Ramos (cell line): Measurements from ENCODE around the gene RCSD1.

ENCODE experiments used
- in situ Hi-C: fragments of 300-500 bp; cut with MboI; formaldehyde crosslinking; loops from one replicate; pipeline ENCODE4 v1.14.3; 2022; ENCODE audit warnings: low sequenced_read_pairs; ENCODE audit not compliant: unreplicated experiment

RCSD1 gene

GRCh38 chr1:167681451-167682098 lies 51.5 kb downstream of the RCSD1 start:
- in situ Hi-C loops, result no loop called here

GRCh38 chr1:167683226-167683625 lies 53.2 kb downstream of the RCSD1 start:
- in situ Hi-C loops, result no loop called here

DNA sequence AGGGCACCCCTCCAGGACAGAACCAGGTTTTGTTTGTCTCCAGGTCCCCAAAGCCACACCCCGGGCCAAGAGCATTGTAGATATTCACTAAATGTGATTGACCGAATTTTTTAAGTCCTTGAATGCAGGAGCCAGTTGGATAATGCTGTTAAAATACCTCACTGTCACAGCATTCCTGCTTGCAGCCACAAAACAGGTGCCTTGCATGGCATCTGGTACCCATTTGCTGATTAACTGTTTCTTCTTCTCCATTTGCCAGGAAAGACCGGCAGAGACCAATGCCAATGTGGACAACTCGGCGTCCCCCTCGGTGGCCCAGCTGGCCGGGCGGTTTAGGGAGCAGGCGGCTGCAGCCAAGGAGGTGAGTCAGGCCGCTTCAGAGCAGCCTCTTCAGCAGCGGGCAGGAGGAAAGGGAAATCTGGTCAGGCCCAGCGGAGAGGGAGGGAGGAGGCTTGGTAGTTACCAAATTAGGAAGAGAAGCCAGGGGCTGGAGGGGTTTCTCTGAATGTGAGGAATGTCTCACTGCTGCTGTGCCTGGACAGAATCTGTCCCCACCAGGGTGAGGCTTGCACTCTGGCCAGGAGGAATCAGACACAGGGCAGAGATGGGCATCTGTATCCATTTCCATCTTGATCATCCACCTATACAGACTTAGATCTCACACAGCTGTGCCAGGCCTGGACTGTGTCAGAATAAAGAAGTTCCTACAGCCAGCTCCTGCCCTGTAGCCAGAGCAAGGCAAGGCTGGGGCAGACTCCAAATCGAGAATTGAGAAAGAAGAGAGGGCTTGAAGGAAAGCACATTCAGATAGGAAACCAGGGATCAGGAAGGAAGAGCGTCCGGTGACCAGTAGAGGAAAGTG lies 53.8 kb downstream of the RCSD1 start:
- in situ Hi-C loops, result no loop called here

DNA sequence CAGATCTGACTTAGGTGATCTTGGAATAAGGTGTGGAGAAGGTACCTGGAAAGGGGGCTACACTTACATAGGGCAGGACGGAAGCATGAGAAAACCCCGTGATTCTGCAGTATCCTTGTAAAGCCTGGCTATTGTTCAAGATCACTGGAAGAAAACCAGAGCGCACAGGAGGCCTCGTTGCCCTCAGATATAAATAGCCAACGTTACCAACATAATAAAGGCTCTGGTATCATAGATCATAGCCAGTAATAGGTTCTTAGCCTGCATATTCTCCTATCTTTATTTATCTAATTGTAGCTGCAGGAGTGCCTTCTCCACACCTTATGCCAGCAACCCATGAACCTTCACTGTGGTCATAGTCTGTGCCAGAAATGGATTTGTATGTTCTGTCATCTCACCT lies 55.8 kb downstream of the RCSD1 start:
- in situ Hi-C loops, result loop anchor here (5.0 kb wide), 1 partner anchor 84 kb away; no protein-coding TSS in a partner anchor

DNA sequence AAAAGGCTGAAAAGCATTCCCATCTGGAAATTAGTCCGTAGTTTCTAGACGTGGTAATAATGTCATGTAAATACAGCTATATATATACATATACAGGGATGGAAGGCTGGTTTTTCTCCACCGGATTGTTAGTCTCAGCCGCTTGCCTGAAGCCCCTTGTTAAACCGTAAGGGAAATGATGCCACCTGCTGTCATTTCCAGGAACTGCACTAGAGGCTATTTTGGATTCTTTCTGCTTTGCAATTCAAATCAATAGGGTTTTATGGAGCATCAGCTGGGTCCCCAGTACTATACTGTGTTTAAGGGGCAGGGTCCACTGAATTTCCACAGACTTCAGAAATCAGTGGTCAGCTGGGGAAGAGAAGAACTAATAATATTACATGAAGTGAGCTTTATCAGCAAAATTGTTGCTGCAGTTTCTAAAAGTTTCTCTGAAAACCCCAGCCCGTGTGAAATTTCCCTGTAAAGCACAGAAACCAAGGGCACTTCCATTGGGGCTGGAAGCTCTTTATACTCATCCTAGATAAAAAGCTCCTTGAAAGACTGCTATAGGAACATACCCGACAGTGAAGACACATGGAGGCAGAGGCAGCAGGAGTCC lies 58.0 kb downstream of the RCSD1 start:
- in situ Hi-C loops, result loop anchor here (5.0 kb wide), 1 partner anchor 86 kb away; no protein-coding TSS in a partner anchor

GRCh38 chr1:167689567-167689920 lies 59.5 kb downstream of the RCSD1 start:
- in situ Hi-C loops, result loop anchor here (5.0 kb wide), 1 partner anchor 87 kb away; no protein-coding TSS in a partner anchor

- in situ Hi-C loops, result no loop called here
Measured at GRCh38 chr1:167690053-167690452, 60.0 kb downstream of the RCSD1 start.

- in situ Hi-C loops, result no loop called here
Measured at GRCh38 chr1:167693425-167694045, 63.5 kb downstream of the RCSD1 start.

- in situ Hi-C loops, result no loop called here
Measured at GRCh38 chr1:167694691-167695090, 64.7 kb downstream of the RCSD1 start.

GRCh38 chr1:167695147-167695546 lies 65.1 kb downstream of the RCSD1 start:
- in situ Hi-C loops, result no loop called here

DNA sequence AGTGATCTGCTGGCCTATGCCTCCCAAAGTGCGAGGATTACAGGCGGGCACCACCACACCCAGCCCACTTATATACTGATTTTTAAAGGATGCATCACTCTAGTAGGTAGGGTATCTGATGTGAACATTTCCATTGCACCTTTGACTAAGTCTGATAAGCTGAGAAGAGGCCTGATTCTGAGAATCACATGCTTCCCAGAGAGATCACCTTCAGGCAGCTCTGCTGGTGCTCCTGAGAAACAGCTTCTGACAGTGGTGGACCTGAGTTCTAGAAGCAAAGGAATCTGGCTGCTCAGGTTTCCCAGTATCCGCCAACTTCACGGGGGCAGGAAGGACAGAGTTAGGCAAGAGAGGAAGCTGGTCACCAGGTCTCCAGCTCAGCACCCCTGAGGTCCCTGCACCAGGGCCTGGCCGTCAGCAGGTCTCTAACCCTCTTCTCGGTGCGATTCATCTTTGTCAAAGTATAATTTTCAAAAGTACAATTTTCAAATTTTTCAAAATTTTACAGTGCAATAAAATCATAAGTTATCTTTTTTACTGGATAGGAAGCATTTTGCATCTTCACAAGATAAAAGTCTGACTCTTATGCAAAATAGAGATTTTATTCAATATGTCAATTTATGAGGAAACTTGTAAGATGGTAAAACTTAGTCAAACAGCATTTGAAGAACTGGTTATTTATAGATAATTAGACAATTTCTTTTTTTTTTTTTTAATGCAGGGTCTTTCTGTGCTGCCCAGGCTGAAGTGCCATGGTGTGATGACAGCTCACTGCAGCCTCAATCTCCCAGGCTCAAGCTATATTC lies 65.9 kb downstream of the RCSD1 start:
- in situ Hi-C loops, result no loop called here

DNA sequence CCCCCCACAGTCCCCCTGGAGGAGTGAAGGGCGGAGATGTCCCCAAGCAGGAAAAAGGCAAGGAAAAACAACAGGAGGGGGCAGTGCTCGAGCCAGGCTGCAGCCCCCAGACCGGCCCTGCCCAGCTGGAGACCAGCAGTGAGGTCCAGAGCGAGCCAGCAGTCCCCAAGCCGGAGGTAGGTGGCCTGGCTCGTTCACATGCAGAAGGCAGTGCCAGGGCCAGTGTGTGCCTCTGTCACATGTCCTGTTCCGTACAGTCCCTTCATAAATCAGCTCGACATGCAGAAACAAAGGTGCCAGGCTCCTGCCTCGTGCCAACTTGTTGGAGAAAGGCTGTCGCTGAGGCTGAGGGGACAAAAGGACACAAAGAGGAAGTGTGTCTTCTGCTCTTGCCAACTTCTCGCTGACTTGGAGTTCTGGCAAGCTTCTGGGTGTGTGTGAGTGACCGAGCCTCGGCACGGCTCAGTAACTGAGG lies 67.7 kb downstream of the RCSD1 start:
- in situ Hi-C loops, result no loop called here

DNA sequence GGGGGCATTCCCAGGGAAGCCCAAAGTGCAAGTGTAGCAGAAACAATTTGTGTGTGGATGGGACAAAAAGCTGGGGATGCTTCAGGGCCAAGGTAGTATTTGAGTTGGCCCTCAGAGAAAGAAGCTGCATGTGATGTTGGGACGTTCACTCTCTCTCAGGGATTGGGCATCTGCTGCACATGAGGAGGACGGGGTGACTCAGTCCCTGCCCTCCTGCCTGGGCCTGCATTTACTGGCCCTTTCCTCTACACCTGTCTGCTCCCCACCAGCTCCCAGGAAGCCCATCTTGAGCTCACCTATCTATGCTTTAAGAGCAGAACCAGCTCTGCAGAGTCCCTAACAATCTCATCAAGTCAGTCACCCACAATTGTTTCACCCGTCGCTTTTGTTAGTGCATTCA lies 68.3 kb downstream of the RCSD1 start:
- in situ Hi-C loops, result no loop called here

GRCh38 chr1:167701510-167701909 lies 71.5 kb downstream of the RCSD1 start:
- in situ Hi-C loops, result no loop called here

DNA sequence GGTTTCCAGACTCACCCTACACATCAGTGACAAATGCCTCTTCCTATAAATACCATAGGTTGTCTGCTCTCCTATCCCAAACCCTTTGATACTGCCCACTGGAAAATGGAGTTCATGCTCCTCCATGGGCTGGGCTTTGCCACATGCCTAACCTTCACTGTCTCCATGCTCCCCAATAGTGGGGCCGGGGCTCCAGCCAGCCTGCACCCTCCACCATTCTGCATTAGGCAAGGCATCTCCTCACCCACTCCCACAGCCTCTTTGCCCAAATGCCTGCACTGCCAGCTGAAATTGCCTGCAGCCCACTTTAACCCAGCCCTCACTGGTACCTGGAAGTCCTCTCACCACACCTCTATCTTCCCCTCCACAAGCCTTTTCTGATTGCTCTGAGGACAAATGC lies 73.5 kb downstream of the RCSD1 start:
- in situ Hi-C loops, result no loop called here

DNA sequence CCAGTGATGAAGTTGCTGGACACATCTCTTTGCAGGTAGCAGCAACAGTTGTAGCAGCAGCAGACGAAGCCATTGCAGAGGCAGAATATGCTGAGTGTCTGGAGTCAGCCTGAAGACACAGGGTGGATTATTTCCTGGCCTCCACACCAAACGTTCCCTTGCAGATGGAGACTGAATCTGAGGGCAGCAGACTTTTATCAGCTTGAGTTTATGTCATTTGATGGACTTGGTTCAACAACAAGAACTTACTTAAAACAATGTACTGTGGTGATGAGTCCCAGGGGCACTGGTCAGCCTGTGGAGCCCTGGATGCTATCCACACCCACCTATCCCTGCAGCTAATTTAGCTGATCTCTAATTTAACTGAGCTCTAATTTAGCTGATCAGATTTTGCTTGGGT lies 74.7 kb downstream of the RCSD1 start:
- in situ Hi-C loops, result no loop called here

GRCh38 chr1:167705250-167705649 lies 75.2 kb downstream of the RCSD1 start:
- in situ Hi-C loops, result no loop called here

DNA sequence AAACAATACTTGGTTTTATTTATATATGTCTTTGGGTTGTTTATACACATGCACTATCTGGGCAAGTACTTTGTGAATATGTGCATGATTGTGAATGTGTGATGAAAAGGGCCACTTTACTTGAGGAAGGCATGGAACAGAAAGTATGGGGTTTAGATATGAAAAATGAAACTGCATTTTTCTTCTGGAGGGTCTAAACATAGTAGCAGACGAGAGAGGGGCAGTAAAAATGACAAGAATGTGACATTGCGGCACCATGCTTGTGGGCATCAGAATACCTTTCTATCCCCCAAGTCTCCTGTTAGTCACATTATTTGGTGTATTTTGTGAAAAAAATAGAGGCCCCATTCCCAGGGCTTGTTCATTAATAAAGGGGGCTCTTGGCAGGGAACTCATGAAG lies 76.3 kb downstream of the RCSD1 start:
- in situ Hi-C loops, result no loop called here

DNA sequence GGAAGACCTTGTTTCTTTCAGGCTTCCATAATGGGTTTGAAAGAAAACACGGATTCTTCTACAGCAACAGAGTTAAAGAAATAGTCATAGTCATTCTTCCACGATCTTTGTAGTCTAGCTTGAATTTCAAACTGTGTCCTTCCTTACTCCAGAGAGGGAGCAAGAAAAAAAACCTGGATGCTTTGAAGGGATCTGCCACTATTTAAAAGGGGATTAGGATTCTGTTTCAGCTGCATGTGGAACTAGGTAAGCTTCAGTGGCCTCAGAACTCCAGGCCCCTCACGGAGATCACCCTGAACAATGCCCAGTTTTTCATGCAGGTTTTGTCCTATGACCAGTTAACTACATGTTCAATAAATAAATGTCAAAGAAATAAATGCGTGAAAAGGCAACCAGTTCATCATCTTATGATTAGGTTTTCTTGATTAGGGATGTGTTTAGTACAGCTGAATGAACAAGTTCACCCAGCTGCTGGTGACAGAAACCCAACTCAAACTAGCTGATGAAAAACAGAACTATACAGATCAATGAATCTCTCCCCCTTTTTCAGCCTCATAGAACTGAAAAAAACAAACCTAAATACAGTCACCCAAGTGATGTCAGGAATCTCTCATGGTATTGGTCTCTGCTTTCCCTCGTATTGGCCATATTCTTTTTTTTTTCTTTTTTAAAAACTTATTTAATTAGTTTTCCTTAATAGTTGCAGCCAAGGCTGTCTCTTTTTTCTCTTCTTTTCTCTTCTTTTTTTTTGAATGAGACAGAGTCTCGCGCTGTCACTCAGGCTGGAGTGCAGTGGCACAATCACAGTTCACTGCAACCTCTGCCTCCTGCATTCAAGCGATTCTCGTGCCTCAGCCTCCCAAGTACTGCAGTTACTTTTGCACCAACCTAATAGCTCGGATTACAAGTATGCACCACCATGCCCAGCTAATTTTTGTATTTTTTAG lies 77.2 kb downstream of the RCSD1 start:
- in situ Hi-C loops, result no loop called here
